HG03280 (cell line): Measurements from ENCODE around the gene XAGE2.

ENCODE experiments used
- ATAC-seq: cut with Tn5 transposase; IDR thresholded peaks from one replicate; pipeline ENCODE4 v1.9.1; 2021; ENCODE audit warnings: mild to moderate bottlenecking, moderate library complexity; ENCODE audit not compliant: unreplicated experiment

Gene XAGE2

GRCh38 chrX:52422884-52423283 is 54.1 kb downstream of the XAGE2 start:
- ATAC-seq = no peak

DNA sequence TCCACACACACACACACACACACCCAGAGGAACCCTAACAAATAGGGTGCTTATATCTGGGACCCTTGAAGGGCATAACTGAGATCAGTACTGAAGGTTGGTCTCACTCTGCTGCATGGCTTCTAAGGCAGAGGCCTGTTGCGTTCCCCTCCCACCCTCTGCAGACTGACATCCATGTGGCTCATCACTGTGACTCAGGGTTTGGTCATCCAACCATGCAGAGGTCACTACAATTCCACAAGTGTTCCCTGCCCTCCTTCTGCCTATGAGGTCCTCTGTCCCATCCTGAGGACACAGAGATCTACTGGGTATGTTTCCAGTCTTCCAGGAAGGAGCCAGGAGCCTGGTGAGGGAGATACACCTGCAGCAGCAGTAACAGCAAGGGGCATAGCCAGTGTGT is 55.8 kb downstream of the XAGE2 start:
- no peak for ATAC-seq
